Measurements from ENCODE around the gene DCTN3.

The DCTN3 gene

GRCh38 chr9:34588671-34589635, 31.3 kb downstream of the DCTN3 start:
- no peak for DNase-seq

GRCh38 chr9:34587271-34587670, 33.0 kb downstream of the DCTN3 start:
- DNase-seq, result no peak

GRCh38 chr9:34585946-34586669, 34.2 kb downstream of the DCTN3 start:
- no peak for DNase-seq

DNA sequence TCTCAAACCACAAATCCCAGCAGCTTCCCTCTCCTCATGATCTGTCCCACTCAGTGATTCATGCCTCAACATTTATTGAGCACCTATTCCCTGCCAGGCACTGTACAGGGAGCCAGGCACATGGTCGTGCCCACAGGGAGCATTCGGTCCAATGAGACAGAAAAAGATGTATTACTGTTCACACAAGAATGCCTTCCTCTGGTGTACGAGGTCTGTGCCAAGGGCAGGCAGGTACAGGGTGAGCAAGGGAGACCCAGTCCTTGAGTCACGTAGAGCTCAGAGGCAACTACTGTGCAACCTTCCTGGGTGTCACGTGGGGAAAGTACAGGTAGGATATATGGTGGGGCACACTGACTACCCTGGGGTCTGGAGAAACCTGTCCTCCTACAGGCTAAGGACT, 35.3 kb downstream of the DCTN3 start:
- no peak for DNase-seq

GRCh38 chr9:34582787-34583186, 37.5 kb downstream of the DCTN3 start:
- DNase-seq, result no peak

GRCh38 chr9:34581318-34581717, 39.0 kb downstream of the DCTN3 start:
- no peak for DNase-seq

- DNase-seq, result no peak
These were observed 39.9 kb downstream of the DCTN3 start for GRCh38 chr9:34580358-34580757.

DNA sequence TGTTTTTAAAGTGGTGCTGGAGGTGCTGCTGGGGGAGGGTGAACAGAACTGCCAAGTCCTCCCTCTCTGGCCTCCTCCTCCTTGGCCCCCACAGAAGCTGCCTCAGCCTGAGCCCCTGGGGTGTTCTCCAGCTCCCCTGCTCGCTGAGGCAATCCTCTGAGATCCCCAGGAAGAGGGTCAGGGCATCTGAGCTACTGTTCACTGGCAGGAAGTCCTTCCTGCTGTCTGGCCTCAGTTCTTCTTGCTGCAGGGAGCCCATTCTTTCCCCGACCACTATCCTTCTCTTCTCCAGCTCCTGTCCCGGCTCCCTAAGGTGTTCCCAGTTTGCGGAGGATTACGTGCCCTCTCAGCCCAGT, 40.5 kb downstream of the DCTN3 start:
- DNase-seq, result no peak

- DNase-seq, result no peak
These were observed 41.0 kb downstream of the DCTN3 start for GRCh38 chr9:34579104-34579807.

DNA sequence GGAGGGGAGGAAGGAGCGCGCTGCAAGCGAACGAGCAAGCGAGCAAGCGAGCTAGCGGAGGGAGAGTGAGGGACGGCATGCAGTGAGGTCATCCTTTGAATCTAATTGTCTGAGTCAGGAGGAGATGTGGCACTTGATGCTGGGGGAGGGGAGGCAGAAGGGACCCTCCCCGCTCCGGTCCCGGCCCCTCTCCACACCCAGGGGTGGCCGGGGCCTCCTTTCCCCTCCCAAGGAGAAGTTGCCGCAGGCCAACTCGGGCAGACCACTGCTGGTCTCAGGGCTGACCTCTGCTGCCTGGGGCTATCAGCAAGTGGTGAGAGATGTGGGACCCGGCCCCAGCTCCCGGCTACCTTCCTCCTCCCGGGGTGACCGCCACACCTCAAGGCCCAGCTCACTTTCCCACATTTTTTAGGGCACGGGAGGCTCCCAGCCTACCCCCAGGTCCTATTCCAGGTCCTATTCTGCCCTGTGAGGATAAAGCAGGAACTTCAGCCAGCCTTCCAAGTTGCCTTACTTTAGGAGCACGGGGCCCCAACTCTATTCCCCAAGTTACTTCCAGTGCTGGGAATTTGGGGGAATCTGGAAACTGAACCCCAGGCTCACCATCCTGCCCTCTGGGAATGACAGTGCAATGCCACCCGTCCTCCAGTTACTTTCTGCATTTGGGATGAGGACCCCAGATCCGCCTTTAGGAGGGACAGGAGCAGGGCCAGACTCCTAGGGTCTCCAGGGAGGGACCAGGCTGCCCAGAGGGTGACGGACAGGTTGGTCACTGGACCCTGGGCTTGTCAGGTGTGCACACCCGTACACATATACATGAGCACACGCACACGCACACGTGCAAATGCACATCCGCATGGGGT, 41.8 kb downstream of the DCTN3 start:
- DNase-seq, result no peak

DNA sequence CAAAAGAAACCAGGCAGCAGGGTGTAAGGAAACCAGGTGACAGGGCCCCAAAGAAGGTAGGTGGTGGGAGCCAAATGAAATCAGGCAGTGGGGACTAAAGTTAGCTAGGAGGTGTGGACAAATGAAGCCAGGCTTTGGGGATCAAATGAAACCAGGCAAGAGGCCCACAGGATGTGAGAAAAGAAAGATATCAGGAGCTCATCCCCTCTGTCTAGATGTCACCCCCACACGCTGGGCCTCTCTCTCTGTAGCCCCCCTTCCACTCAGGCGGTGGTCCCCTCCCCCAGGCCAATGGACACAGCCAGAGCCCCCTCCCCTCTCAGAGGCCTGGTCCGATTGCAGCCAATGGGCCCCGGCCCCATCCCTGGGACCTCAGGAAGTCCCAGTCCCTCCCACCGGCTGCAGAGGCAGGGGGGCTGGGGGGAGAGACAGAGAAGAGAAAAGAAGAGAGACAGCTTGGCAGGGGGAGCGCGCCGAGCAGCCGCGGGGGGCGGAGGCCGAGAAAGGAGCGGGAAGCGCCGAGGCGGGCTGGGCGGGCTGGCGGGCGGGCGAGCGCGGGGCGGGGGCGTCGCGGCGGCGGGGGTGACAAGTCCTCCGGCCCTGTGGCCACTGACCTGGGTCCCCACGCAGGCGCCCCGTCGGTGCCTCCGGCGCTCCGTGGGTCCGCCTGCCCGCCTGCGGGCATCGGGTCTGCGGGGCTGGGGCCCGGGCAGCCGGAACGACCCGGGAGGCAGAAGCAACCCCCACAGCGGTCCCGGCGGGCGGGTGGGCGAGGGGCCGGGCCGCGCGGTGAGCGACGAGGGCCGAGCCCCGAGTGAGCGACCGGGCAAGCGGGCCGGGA, 42.7 kb downstream of the DCTN3 start:
- DNase-seq, result no peak

GRCh38 chr9:34576597-34577399, 43.5 kb downstream of the DCTN3 start:
- DNase-seq, result no peak

DNA sequence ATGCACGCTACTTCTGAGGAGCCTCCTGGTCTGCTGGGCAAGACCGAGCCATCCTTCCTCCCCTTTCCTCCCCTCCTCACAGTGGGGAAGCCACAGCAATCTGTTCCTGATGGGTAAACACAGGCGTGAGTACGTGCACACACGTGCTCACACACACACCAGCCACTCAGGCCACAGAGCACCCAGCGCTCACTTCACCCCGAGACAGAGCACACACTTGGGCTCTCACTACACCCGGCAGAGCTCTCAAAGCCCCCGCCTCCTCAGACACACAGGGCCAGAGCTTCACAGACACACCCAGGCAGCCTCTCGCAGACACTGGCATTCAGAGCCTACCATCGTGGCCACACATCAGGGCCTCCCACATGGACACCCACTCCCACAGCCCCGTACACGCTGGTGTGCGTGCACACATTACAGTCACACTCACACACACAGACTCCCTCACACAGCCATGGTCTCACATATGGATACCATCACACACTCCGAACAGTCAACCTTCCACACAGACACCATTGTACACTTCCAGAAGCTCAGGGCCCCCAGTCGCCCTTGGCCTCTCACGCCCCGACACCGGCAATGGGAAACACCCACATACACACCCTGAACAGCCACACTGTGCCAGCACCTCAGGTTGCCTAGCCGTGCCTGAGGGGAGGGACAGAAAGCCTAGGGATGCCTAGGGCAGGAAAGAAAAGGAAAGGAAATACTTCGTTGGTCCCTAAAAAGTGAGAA, 44.3 kb downstream of the DCTN3 start:
- DNase-seq, result no peak

- DNase-seq, result no peak
These were observed 45.1 kb downstream of the DCTN3 start for GRCh38 chr9:34575241-34575640.

GRCh38 chr9:34574571-34574970, 45.7 kb downstream of the DCTN3 start:
- DNase-seq, result no peak

GRCh38 chr9:34573599-34574325, 46.5 kb downstream of the DCTN3 start:
- DNase-seq, result no peak

GRCh38 chr9:34572628-34573027, 47.7 kb downstream of the DCTN3 start:
- DNase-seq, result no peak

DNA sequence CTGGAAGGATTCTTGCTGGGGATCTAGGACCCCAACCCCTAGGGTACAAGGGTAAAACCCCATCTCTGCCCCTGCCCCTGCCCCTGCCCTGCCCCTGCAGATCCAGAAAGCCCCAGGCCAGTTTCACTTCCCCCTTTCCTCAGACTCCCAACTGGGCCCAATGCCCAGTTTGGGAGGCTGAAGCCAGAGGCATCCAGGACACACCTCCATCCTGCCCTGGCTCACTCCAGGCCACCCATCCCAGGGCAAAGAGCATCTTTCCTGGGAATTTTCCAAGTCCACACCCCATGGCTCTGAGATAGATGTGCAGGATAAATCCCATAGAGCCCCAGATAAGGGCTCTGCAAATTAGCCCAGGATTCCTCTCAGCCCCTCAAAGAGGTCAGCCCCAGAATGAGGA, 48.2 kb downstream of the DCTN3 start:
- DNase-seq, result no peak

- no peak for DNase-seq
These were observed 48.8 kb downstream of the DCTN3 start for GRCh38 chr9:34571481-34571810.
